GM12874 (cell line): Measurements from ENCODE around the gene IRF7.
A peak's percentile ranks its signal among the peaks of the same experiment; 100 is the strongest.

Source experiments
- CTCF ChIP-seq: IDR thresholded peaks from 2 replicates; pipeline ENCODE4 v1.5.1; 2011; ENCODE audit warnings: low read depth, mild to moderate bottlenecking, control low read depth, low read length, moderate library complexity; ENCODE audit not compliant: insufficient read depth

The IRF7 gene

GRCh38 chr11:612961-613300, 2.8 kb downstream of the IRF7 start:
- TF ChIP-seq CTCF: no peak

DNA sequence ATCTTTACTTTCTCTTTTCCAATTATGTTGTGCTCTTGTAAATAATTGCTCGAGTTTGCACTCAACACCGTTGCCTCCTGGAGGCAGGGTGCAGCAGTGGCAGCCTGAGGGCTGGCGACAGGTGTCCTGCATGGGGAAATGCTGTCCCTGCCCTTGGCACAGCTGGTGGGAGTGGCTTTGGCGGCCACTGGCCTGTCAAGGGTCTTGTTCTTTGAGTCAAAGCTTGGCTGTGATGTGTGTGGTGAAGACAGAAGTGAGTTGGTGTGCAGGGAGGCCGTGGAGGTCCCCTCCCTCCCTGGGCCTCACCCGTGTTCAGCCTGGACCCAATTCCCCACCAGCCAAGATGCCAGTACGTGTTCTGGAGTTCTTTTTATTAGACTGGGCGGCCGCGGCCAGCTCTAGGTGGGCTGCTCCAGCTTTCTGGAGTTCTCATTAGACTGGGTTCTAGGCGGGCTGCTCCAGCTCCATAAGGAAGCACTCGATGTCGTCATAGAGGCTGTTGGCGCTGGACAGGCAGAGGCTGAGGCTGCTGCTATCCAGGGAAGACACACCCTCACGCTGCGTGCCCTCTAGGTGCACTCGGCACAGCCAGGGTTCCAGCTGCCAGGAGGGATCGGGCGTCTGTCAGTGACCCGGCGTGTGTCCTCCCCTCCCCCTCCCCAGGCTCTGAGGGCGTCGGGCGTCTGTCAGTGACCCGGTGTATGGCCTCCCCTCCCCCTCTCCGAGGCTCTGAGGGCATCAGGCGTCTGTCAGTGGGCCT, 3.4 kb downstream of the IRF7 start:
- peak; percentile 27; the same call in 1 of the 2 replicates for TF ChIP-seq CTCF

GRCh38 chr11:611001-611996, 4.5 kb downstream of the IRF7 start:
- no peak for TF ChIP-seq CTCF

- TF ChIP-seq CTCF: no peak
Measured at GRCh38 chr11:610146-610801, 5.5 kb downstream of the IRF7 start.

- no peak for TF ChIP-seq CTCF
Measured at GRCh38 chr11:609341-609811, 6.4 kb downstream of the IRF7 start.

DNA sequence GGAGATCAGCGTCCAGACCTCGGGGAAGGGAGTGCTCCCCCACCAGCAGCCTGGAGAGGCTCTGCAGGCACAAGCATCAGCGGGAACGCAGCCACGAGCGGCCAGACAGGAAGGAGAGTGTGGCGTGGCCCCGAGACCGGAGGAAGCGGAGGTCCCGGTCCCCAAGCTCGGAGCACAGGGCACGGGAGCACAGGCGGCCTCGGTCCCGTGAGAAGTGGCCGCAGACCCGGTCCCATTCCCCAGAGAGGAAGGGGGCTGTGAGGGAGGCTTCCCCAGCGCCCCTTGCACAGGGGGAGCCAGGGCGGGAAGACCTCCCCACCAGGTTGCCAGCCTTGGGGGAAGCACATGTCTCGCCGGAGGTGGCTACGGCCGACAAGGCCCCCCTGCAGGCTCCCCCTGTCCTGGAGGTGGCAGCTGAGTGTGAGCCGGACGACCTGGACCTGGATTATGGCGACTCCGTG, 6.9 kb downstream of the IRF7 start:
- no peak for TF ChIP-seq CTCF
